H9 (cell line): Measurements from ENCODE around the gene WBP1. TPM values are rescaled to one million over a fixed set of nuclear protein-coding genes. Genes with fewer than 3 reads are reported as not detected.

Source experiments
- DNase-seq: peaks from one replicate; pipeline ENCODE4 v3.0.0-alpha.2; 2017
- H2AFZ ChIP-seq: one replicate; pipeline ENCODE4 v1.6.1; 2013; ENCODE audit warnings: mild to moderate bottlenecking, low read length, control low read depth, moderate library complexity
- H2AK5ac ChIP-seq: 2 replicates; pipeline ENCODE4 v1.6.1; 2013; ENCODE audit warnings: low read length, control low read depth, mixed read lengths; ENCODE audit not compliant: insufficient read length
- H2BK120ac ChIP-seq: one replicate; pipeline ENCODE4 v1.6.1; 2013; ENCODE audit warnings: low read depth, mild to moderate bottlenecking, low read length, control low read depth, inconsistent platforms; ENCODE audit not compliant: poor library complexity, severe bottlenecking
- H2BK12ac ChIP-seq: 2 replicates; pipeline ENCODE4 v1.6.1; 2013; ENCODE audit warnings: low read length, control low read depth, mixed read lengths, low read depth; ENCODE audit not compliant: insufficient read length
- H2BK15ac ChIP-seq: 2 replicates; pipeline ENCODE4 v1.6.1; 2013; ENCODE audit warnings: low read depth, low read length, control low read depth
- H2BK20ac ChIP-seq: one replicate; pipeline ENCODE4 v1.6.1; 2013; ENCODE audit warnings: low read depth, mild to moderate bottlenecking, low read length, control low read depth, inconsistent platforms; ENCODE audit not compliant: poor library complexity, severe bottlenecking
- H2BK5ac ChIP-seq: 2 replicates; pipeline ENCODE4 v1.6.1; 2013; ENCODE audit warnings: low read length, control low read depth, mixed read lengths; ENCODE audit not compliant: insufficient read length
- H3K14ac ChIP-seq: 2 replicates; pipeline ENCODE4 v1.6.1; 2013; ENCODE audit warnings: low read length, control low read depth; ENCODE audit not compliant: insufficient read depth
- H3K18ac ChIP-seq: 2 replicates; pipeline ENCODE4 v1.6.1; 2013; ENCODE audit warnings: low read depth, mild to moderate bottlenecking, mixed read lengths, low read length, control low read depth; ENCODE audit not compliant: insufficient read length
- H3K23ac ChIP-seq: 2 replicates; pipeline ENCODE4 v1.6.1; 2013; ENCODE audit warnings: low read length, control low read depth, mixed read lengths, low read depth; ENCODE audit not compliant: insufficient read length
- H3K23me2 ChIP-seq: 2 replicates; pipeline ENCODE4 v1.6.1; 2013; ENCODE audit warnings: low read depth, mild to moderate bottlenecking, mixed read lengths, low read length, control low read depth; ENCODE audit not compliant: insufficient read length, poor library complexity, severe bottlenecking
- H3K27ac ChIP-seq: 2 replicates; pipeline ENCODE4 v1.5.1; 2013; ENCODE audit warnings: low read length, control low read depth, mixed read lengths, low read depth; ENCODE audit not compliant: insufficient read length
- H3K27me3 ChIP-seq: 2 replicates; pipeline ENCODE4 v1.6.1; 2013; ENCODE audit warnings: low read length, control low read depth, inconsistent platforms; ENCODE audit not compliant: insufficient read depth
- H3K4ac ChIP-seq: 2 replicates; pipeline ENCODE4 v1.6.1; 2013; ENCODE audit warnings: low read depth, mild to moderate bottlenecking, control low read depth, inconsistent platforms, low read length, moderate library complexity
- H3K4me1 ChIP-seq: 2 replicates; pipeline ENCODE4 v1.6.1; 2013; ENCODE audit warnings: low read length, control low read depth, inconsistent platforms; ENCODE audit not compliant: insufficient read depth
- H3K4me2 ChIP-seq: 2 replicates; pipeline ENCODE4 v1.6.1; 2013; ENCODE audit warnings: low read length, control low read depth, mixed read lengths; ENCODE audit not compliant: insufficient read length, insufficient read depth
- H3K56ac ChIP-seq: 2 replicates; pipeline ENCODE4 v1.6.1; 2013; ENCODE audit warnings: low read depth, mild to moderate bottlenecking, mixed read lengths, low read length, control low read depth; ENCODE audit not compliant: insufficient read length
- H3K79me1 ChIP-seq: 2 replicates; pipeline ENCODE4 v1.6.1; 2013; ENCODE audit warnings: low read depth, mild to moderate bottlenecking, moderate library complexity, low read length, control low read depth, inconsistent platforms; ENCODE audit not compliant: insufficient read depth, poor library complexity, severe bottlenecking
- H3K79me2 ChIP-seq: 2 replicates; pipeline ENCODE4 v1.6.1; 2013; ENCODE audit warnings: low read length, control low read depth, inconsistent platforms; ENCODE audit not compliant: insufficient read depth
- H3K9ac ChIP-seq: 2 replicates; pipeline ENCODE4 v1.6.1; 2013; ENCODE audit warnings: low read length, control low read depth, mixed read lengths; ENCODE audit not compliant: insufficient read length; ENCODE audit errors: extremely low read depth
- H3K9me3 ChIP-seq: one replicate; pipeline ENCODE4 v1.6.1; 2013; ENCODE audit warnings: low read depth, low read length, inconsistent platforms; ENCODE audit not compliant: control insufficient read depth
- H3T11ph ChIP-seq: one replicate; pipeline ENCODE4 v1.6.1; 2013; ENCODE audit warnings: mild to moderate bottlenecking, low read length, control low read depth, inconsistent platforms
- H4K20me1 ChIP-seq: one replicate; pipeline ENCODE4 v1.6.1; 2013; ENCODE audit not compliant: control insufficient read depth, insufficient read length, insufficient read depth
- H4K5ac ChIP-seq: 2 replicates; pipeline ENCODE4 v1.6.1; 2013; ENCODE audit warnings: low read depth, mild to moderate bottlenecking, mixed read lengths, low read length, control low read depth; ENCODE audit not compliant: insufficient read length
- H4K8ac ChIP-seq: replicated peaks from 2 replicates; pipeline ENCODE4 v1.6.1; 2013; ENCODE audit warnings: low read length, control low read depth, mixed read lengths, low read depth; ENCODE audit not compliant: insufficient read length
- H4K91ac ChIP-seq: 2 replicates; pipeline ENCODE4 v1.6.1; 2013; ENCODE audit warnings: low read depth, mild to moderate bottlenecking, moderate library complexity, mixed read lengths, low read length, control low read depth; ENCODE audit not compliant: insufficient read length
- H3K27ac Mint-ChIP-seq, 3 experiments: 2 replicates in 2 of 3; 3 replicates in 1 of 3; pipeline ENCODE4 v1.8.0; 2020 to 2021; ENCODE audit warnings: mixed read lengths in 3 of 3, mild to moderate bottlenecking in 1 of 3, moderate library complexity in 1 of 3
- H3K27me3 Mint-ChIP-seq: 2 replicates; pipeline ENCODE4 v1.8.0; 2021; ENCODE audit warnings: low read depth, mild to moderate bottlenecking, moderate library complexity, mixed read lengths
- H3K36me3 Mint-ChIP-seq, 3 experiments: 2 replicates in 2 of 3; 3 replicates in 1 of 3; pipeline ENCODE4 v1.8.0; 2020 to 2021; ENCODE audit warnings: low read depth in 3 of 3, mixed read lengths in 3 of 3; ENCODE audit not compliant: insufficient read depth in 1 of 3
- H3K4me1 Mint-ChIP-seq, 2 experiments: 2 replicates each; pipeline ENCODE4 v1.8.0; 2020; ENCODE audit warnings: mixed read lengths in 2 of 2
- H3K4me3 Mint-ChIP-seq, 2 experiments: 2 replicates in 1 of 2; 3 replicates in 1 of 2; pipeline ENCODE4 v1.8.0; 2020 to 2021; ENCODE audit warnings: mild to moderate bottlenecking in 2 of 2, mixed read lengths in 2 of 2, moderate library complexity in 1 of 2
- H3K9me3 Mint-ChIP-seq, 2 experiments: 2 replicates in 1 of 2; 3 replicates in 1 of 2; pipeline ENCODE4 v1.8.0; 2020; ENCODE audit warnings: mild to moderate bottlenecking in 2 of 2, mixed read lengths in 2 of 2, moderate library complexity in 1 of 2
- WGBS: extraction: QIAGEN DNeasy Blood & Tissue Kit; methylation state at CpG from one replicate; pipeline ENCODE4 v1.1.7; 2013; ENCODE audit warnings: missing lambda C conversion rate, low lambda C conversion rate, mixed read lengths; ENCODE audit not compliant: insufficient read length; ENCODE audit errors: extremely low coverage; 5-methylcytosine and 5-hydroxymethylcytosine counted together
- total RNA-seq: library from RNA; stranded (reverse); gene quantifications from 2 replicates; pipeline ENCODE4 v1.2.1, GENCODE V29; 2021
- TF ChIP-seq, protein P1 (sequence below): fragments of 200-600 bp; sonication (generic); conservative IDR thresholded peaks from 3 replicates; pipeline ENCODE4 v1.8.0; 2021; ENCODE audit warnings: antibody characterized with exemption, mild to moderate bottlenecking

The WBP1 gene
- total RNA-seq, 1 experiment from 2014 or later: 82.1 TPM

GRCh38 chr2:74457549-74458131 is 598 bp upstream of the WBP1 start:
- TF ChIP-seq, protein P1, sequence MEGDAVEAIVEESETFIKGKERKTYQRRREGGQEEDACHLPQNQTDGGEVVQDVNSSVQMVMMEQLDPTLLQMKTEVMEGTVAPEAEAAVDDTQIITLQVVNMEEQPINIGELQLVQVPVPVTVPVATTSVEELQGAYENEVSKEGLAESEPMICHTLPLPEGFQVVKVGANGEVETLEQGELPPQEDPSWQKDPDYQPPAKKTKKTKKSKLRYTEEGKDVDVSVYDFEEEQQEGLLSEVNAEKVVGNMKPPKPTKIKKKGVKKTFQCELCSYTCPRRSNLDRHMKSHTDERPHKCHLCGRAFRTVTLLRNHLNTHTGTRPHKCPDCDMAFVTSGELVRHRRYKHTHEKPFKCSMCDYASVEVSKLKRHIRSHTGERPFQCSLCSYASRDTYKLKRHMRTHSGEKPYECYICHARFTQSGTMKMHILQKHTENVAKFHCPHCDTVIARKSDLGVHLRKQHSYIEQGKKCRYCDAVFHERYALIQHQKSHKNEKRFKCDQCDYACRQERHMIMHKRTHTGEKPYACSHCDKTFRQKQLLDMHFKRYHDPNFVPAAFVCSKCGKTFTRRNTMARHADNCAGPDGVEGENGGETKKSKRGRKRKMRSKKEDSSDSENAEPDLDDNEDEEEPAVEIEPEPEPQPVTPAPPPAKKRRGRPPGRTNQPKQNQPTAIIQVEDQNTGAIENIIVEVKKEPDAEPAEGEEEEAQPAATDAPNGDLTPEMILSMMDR: no peak
- peaks cover 2% of the 10 kb centered on the region for H4K20me1 ChIP-seq
- no peak overlapping the region for H2BK5ac ChIP-seq
- H2BK15ac ChIP-seq: no peak overlapping the region
- peak overlapping the region; percentile 78 for H2BK120ac ChIP-seq
- H2BK20ac ChIP-seq: no peak overlapping the region
- no peak overlapping the region for H4K91ac ChIP-seq
- no peaks in the 10 kb centered on the region for H3K27me3 Mint-ChIP-seq
- peak overlapping the region; percentile 91 for H3K18ac ChIP-seq
- no peak overlapping the region for H4K5ac ChIP-seq
- no peaks in the 10 kb centered on the region for H3K9me3 Mint-ChIP-seq
- DNase-seq: peak; percentile 83
- peak overlapping the region; percentile 83 for H3K9ac ChIP-seq
- peak overlapping the region; percentile 80 for H3K27ac ChIP-seq
- H3K23me2 ChIP-seq: peaks cover 18% of the 10 kb centered on the region
- peak overlapping the region; percentile 96 to 97 for H3K4me3 Mint-ChIP-seq
- peaks cover 27 to 36% of the 10 kb centered on the region in 2 experiments for H3K4me1 Mint-ChIP-seq
- H3K9me3 ChIP-seq: no peaks in the 10 kb centered on the region
- H3K79me1 ChIP-seq: no peaks in the 10 kb centered on the region
- no peak overlapping the region for H2BK12ac ChIP-seq
- no peaks in the 10 kb centered on the region for H3K27me3 ChIP-seq
- H3K27ac Mint-ChIP-seq: peak overlapping the region; percentile 98 to 99 (median 99)
- H3K56ac ChIP-seq: no peak overlapping the region
- H3K79me2 ChIP-seq: no peaks in the 10 kb centered on the region
- peak overlapping the region; percentile 96 for H3K14ac ChIP-seq
- no peak overlapping the region; the same call in 1 of the 2 replicates for H3K4ac ChIP-seq
- peaks cover 2% of the 10 kb centered on the region; the same call in 1 of the 2 replicates for H3K4me1 ChIP-seq
- H3K4me2 ChIP-seq: peak overlapping the region; percentile 92
- no peak overlapping the region for H2AK5ac ChIP-seq
- no peak overlapping the region for H2AFZ ChIP-seq
- no CpG with 5 or more reads among the region's 46 CpGs for WGBS
- no peak overlapping the region for H4K8ac ChIP-seq
- no peak overlapping the region for H3K23ac ChIP-seq
- no peak overlapping the region for H3T11ph ChIP-seq
- peaks cover 4 to 22% (median 21%) of the 10 kb centered on the region in 3 experiments; a peak in 6 of 7 replicates for H3K36me3 Mint-ChIP-seq
